Activated T-helper 2 cell treated with anti-CD3 and anti-CD28 coated beads, Interferon-gamma antibody, Interleukin-2, Interleukin-4, amounts not matched to agents 10 μg/mL and 5 μg/mL and 100 μg/mL, durations not matched to agents 14 hours and 24 hours and 36 hours (primary cell): ENCODE measurements around the gene SLC28A3. TPM values are rescaled to one million over a fixed set of nuclear protein-coding genes. Genes with fewer than 3 reads are reported as not detected.
"Not testable (repeated sequence)": the region's sequence is repeated elsewhere in the genome, so short reads cannot be mapped to it uniquely, and the experiment has no call there.

Source experiments
- DNase-seq: peaks from one replicate; pipeline ENCODE4 v3.0.0; 2021; ENCODE audit warnings: low spot score
- H3K27ac Mint-ChIP-seq: one replicate; pipeline ENCODE4 v1.8.0; 2021; ENCODE audit warnings: mixed read lengths
- H3K27me3 Mint-ChIP-seq: one replicate; pipeline ENCODE4 v1.8.0; 2021; ENCODE audit warnings: low read depth, mixed read lengths
- H3K36me3 Mint-ChIP-seq: one replicate; pipeline ENCODE4 v1.8.0; 2021; ENCODE audit warnings: low read depth, mixed read lengths
- H3K4me1 Mint-ChIP-seq: one replicate; pipeline ENCODE4 v1.8.0; 2021; ENCODE audit warnings: low read depth, mixed read lengths
- H3K4me3 Mint-ChIP-seq: one replicate; pipeline ENCODE4 v1.8.0; 2021; ENCODE audit warnings: low read depth, mild to moderate bottlenecking, moderate library complexity, mixed read lengths
- H3K9me3 Mint-ChIP-seq: one replicate; pipeline ENCODE4 v1.8.0; 2021; ENCODE audit warnings: mixed read lengths
- intact Hi-C: fragments of 100-400 bp; cut with micrococcal nuclease; formaldehyde crosslinking; loops from one replicate; pipeline ENCODE4 v1.15.1; 2023
- total RNA-seq: library from RNA; stranded (reverse); gene quantifications from 2 replicates; pipeline ENCODE4 v1.2.3, GENCODE V29; 2022

The SLC28A3 gene
- total RNA-seq, 1 donor from 2014 or later: 0.55 TPM

DNA sequence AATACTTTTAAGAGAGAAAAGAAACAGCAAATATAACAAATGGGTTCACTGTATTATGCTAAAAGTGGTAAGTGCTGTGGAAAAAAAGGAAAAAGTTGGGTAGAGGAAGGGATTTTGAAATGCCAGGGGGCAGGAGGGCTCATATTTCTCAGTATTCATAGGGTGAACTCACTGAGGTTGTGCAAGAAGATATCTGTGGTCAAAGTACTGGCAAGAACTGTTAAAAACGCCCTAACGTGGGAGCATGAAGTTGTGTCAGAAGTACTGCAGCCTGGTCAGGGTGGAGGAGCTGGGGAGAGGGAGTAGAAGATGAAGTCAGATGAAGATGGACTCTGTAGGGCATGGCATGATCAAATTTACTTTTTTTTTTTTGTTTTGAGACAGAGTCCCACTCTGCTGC, 31.2 kb upstream of the SLC28A3 start:
- intact Hi-C loops: no loop called here
- H3K4me3 Mint-ChIP-seq: no peak overlapping the region
- DNase-seq: no peak
- no peaks in the 10 kb centered on the region for H3K4me1 Mint-ChIP-seq
- no peak overlapping the region for H3K27ac Mint-ChIP-seq
- no peaks in the 10 kb centered on the region for H3K9me3 Mint-ChIP-seq
- H3K27me3 Mint-ChIP-seq: peaks cover 9% of the 10 kb centered on the region
- H3K36me3 Mint-ChIP-seq: no peaks in the 10 kb centered on the region

DNA sequence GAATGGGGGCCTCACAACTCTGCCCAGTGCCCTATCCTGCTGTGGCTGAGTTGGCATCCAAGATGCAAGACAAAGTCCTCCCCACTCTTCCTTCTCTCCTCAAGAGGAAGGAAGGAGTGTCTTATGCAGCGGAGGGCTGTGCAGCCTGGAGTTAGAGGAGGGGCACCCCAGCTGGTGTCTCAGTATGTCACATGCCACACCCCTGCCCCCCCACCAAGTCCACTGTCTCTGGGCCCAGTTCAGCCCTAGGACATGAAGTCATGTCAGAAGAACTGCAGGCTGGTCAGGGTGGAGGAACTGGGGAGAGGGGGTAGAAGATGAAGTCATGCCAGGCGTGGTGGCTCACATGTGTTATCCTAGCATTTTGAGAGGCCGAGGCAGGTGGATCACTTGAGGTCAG, 28.0 kb upstream of the SLC28A3 start:
- no peak for DNase-seq
- H3K9me3 Mint-ChIP-seq: no peaks in the 10 kb centered on the region
- no peak overlapping the region for H3K4me3 Mint-ChIP-seq
- no peak overlapping the region for H3K27ac Mint-ChIP-seq
- peaks cover 4% of the 10 kb centered on the region for H3K27me3 Mint-ChIP-seq
- H3K4me1 Mint-ChIP-seq: no peaks in the 10 kb centered on the region
- H3K36me3 Mint-ChIP-seq: no peaks in the 10 kb centered on the region
- intact Hi-C loops: no loop called here

GRCh38 chr9:84367726-84368125, 27.2 kb upstream of the SLC28A3 start:
- DNase-seq, H3K27ac Mint-ChIP-seq, H3K36me3 Mint-ChIP-seq, H3K9me3 Mint-ChIP-seq, H3K4me1 Mint-ChIP-seq, H3K4me3 Mint-ChIP-seq, intact Hi-C loops, H3K27me3 Mint-ChIP-seq: not testable (repeated sequence)

- Mint-ChIP-seq H3K27ac (no peak overlapping the region), H3K36me3 (no peaks in the 10 kb centered on the region), H3K9me3 (no peaks in the 10 kb centered on the region), H3K27me3 (peaks cover 5% of the 10 kb centered on the region), H3K4me3 (no peak overlapping the region), H3K4me1 (no peaks in the 10 kb centered on the region)
- no peak for DNase-seq
- intact Hi-C loops: no loop called here
These were observed 26.1 kb upstream of the SLC28A3 start for GRCh38 chr9:84366683-84367082.

- H3K27me3 Mint-ChIP-seq, H3K36me3 Mint-ChIP-seq, intact Hi-C loops, H3K27ac Mint-ChIP-seq, H3K4me3 Mint-ChIP-seq, H3K4me1 Mint-ChIP-seq, DNase-seq, H3K9me3 Mint-ChIP-seq: not testable (repeated sequence)
These were observed 24.4 kb upstream of the SLC28A3 start for GRCh38 chr9:84364894-84365490.

DNA sequence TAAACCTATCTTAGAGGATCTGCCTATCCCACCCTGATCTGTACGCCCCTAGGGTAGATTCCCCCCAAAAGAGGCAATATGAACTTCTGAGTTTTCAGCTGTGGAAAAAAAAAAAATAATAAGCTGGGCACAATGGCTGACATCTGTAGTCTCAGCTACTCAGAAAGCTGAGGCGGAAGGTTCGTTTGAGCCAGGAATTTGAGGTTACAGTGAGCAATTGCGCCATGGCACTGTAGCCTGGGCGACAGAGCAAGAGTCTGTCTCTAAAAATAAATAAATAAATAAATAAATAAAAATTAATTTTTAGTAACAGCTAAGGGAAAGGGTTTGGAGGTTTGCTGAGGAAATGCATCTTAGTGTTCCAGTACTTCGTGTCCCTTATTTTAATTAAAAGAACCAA, 21.1 kb upstream of the SLC28A3 start:
- H3K36me3 Mint-ChIP-seq: no peaks in the 10 kb centered on the region
- no peak overlapping the region for H3K27ac Mint-ChIP-seq
- no peak overlapping the region for H3K4me3 Mint-ChIP-seq
- H3K27me3 Mint-ChIP-seq: peaks cover 3% of the 10 kb centered on the region
- no peaks in the 10 kb centered on the region for H3K9me3 Mint-ChIP-seq
- intact Hi-C loops: no loop called here
- DNase-seq: no peak
- no peaks in the 10 kb centered on the region for H3K4me1 Mint-ChIP-seq

- Mint-ChIP-seq H3K36me3 (no peaks in the 10 kb centered on the region), H3K27ac (no peak overlapping the region), H3K27me3 (peaks cover 2% of the 10 kb centered on the region), H3K4me1 (no peaks in the 10 kb centered on the region), H3K9me3 (no peaks in the 10 kb centered on the region), H3K4me3 (no peak overlapping the region)
- no peak for DNase-seq
- intact Hi-C loops: no loop called here
These were observed 16.7 kb upstream of the SLC28A3 start for GRCh38 chr9:84357275-84357674.

DNA sequence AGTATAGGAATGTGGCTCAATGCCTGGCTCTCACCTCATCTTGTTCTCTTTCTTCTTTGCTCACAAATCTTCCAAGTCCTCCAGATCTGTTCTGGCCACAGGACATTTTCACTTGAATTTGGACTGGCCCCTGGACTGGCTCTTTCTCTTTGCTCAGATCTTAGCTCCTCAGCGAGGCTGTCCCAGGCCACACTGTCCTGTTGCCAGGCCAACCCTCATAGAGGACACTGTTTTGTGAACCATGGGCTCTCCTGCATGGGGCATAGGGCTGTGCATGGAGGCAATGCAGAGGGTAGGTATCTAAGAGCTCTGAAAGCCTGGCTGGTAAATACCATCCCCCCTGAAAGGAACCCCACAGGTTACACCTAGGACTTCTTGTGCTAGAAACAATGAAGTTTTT, 13.5 kb upstream of the SLC28A3 start:
- Mint-ChIP-seq H3K27ac (no peak overlapping the region), H3K9me3 (no peaks in the 10 kb centered on the region), H3K4me1 (no peaks in the 10 kb centered on the region), H3K4me3 (no peak overlapping the region), H3K36me3 (no peaks in the 10 kb centered on the region), H3K27me3 (no peaks in the 10 kb centered on the region)
- intact Hi-C loops: no loop called here
- no peak for DNase-seq

- peaks cover 5% of the 10 kb centered on the region for H3K27me3 Mint-ChIP-seq
- H3K4me1 Mint-ChIP-seq: no peaks in the 10 kb centered on the region
- no peaks in the 10 kb centered on the region for H3K36me3 Mint-ChIP-seq
- no peak for DNase-seq
- no peaks in the 10 kb centered on the region for H3K9me3 Mint-ChIP-seq
- intact Hi-C loops: no loop called here
- H3K4me3 Mint-ChIP-seq: no peak overlapping the region
- H3K27ac Mint-ChIP-seq: no peak overlapping the region
These were observed 9.1 kb upstream of the SLC28A3 start for GRCh38 chr9:84349671-84350070.

- no peak overlapping the region for H3K4me3 Mint-ChIP-seq
- no peaks in the 10 kb centered on the region for H3K36me3 Mint-ChIP-seq
- peaks cover 7% of the 10 kb centered on the region for H3K27me3 Mint-ChIP-seq
- DNase-seq: no peak
- H3K4me1 Mint-ChIP-seq: no peaks in the 10 kb centered on the region
- intact Hi-C loops: no loop called here
- no peak overlapping the region for H3K27ac Mint-ChIP-seq
- H3K9me3 Mint-ChIP-seq: no peaks in the 10 kb centered on the region
These were observed 2.6 kb upstream of the SLC28A3 start for GRCh38 chr9:84343111-84343521.

GRCh38 chr9:84339962-84340361, 596 bp downstream of the SLC28A3 start:
- peaks cover 4% of the 10 kb centered on the region for H3K27me3 Mint-ChIP-seq
- H3K4me1 Mint-ChIP-seq: no peaks in the 10 kb centered on the region
- no peaks in the 10 kb centered on the region for H3K36me3 Mint-ChIP-seq
- H3K4me3 Mint-ChIP-seq: no peak overlapping the region
- intact Hi-C loops: no loop called here
- H3K9me3 Mint-ChIP-seq: no peaks in the 10 kb centered on the region
- DNase-seq: no peak
- H3K27ac Mint-ChIP-seq: no peak overlapping the region

DNA sequence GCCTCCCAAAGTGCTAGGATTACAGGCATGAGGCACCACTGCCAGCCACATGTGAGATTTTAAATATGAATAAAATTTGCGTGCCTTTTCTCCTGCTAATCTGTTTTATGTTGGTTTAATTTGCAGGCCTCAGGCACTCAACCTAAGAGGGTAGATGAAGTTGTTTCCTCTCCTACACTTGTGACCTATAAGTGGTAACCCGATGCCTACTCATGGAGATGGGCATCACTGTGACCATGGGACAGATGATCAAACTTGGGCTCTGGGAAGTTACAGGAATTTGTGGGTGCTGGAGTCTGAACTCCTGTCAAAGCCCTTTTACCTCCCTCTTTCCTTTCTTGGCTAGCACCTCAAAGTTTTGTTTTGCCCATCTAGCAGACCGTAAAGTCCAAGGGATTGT, 1.1 kb downstream of the SLC28A3 start:
- peaks cover under 1% of the 10 kb centered on the region for H3K27me3 Mint-ChIP-seq
- no peaks in the 10 kb centered on the region for H3K36me3 Mint-ChIP-seq
- H3K4me3 Mint-ChIP-seq: no peak overlapping the region
- no peaks in the 10 kb centered on the region for H3K9me3 Mint-ChIP-seq
- no peak overlapping the region for H3K27ac Mint-ChIP-seq
- intact Hi-C loops: no loop called here
- no peak for DNase-seq
- no peaks in the 10 kb centered on the region for H3K4me1 Mint-ChIP-seq

DNA sequence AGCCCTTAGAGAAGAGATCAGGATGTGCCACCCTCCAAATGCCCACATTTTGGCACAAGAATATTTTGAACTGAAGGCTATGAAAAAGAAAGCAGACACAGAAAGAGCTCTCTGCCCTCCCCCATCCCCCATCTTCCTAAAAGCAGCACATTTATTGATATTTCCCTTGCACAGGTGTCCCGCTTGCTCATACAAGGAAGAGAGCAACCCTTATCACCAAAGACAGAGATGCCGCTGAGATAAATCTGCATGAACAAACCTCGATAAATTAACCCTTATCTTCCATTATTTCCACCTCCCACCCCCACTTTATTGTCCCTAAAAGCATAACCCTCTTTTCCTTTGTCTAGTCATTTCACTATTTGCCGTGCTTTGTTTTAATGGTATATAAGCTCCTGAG, 1.8 kb downstream of the SLC28A3 start:
- Mint-ChIP-seq H3K4me3 (no peak overlapping the region), H3K4me1 (no peaks in the 10 kb centered on the region), H3K27ac (no peak overlapping the region), H3K27me3 (no peaks in the 10 kb centered on the region), H3K36me3 (no peaks in the 10 kb centered on the region), H3K9me3 (no peaks in the 10 kb centered on the region)
- intact Hi-C loops: no loop called here
- DNase-seq: no peak

- intact Hi-C loops: no loop called here
- no peaks in the 10 kb centered on the region for H3K9me3 Mint-ChIP-seq
- no peak overlapping the region for H3K4me3 Mint-ChIP-seq
- H3K27ac Mint-ChIP-seq: no peak overlapping the region
- no peaks in the 10 kb centered on the region for H3K27me3 Mint-ChIP-seq
- no peaks in the 10 kb centered on the region for H3K4me1 Mint-ChIP-seq
- no peak for DNase-seq
- H3K36me3 Mint-ChIP-seq: no peaks in the 10 kb centered on the region
These were observed 3.3 kb downstream of the SLC28A3 start for GRCh38 chr9:84337252-84337651.
